ENCODE measurements around the gene CYP19A1.

GRCh38 chr15:51163843-51164242 lies 174.6 kb downstream of the CYP19A1 start:
- no peak for TF ChIP-seq GATA2 (IDR thresholded peaks at IDR 0.05; ENCODE audit: low read depth, low read length)
- TF ChIP-seq GATA3 (IDR thresholded peaks at IDR 0.05; ENCODE audit: low read depth, low read length): no peak
